Amygdala (tissue), 56 donors: ENCODE data around the gene HKDC1.
A peak's percentile ranks its signal among the peaks of the same experiment; 100 is the strongest.

Experiments
- DNase-seq, 56 donors: peaks; one replicate each; lab custom pipeline; 2025; lab: John Stamatoyannopoulos, UW

Gene HKDC1

DNA sequence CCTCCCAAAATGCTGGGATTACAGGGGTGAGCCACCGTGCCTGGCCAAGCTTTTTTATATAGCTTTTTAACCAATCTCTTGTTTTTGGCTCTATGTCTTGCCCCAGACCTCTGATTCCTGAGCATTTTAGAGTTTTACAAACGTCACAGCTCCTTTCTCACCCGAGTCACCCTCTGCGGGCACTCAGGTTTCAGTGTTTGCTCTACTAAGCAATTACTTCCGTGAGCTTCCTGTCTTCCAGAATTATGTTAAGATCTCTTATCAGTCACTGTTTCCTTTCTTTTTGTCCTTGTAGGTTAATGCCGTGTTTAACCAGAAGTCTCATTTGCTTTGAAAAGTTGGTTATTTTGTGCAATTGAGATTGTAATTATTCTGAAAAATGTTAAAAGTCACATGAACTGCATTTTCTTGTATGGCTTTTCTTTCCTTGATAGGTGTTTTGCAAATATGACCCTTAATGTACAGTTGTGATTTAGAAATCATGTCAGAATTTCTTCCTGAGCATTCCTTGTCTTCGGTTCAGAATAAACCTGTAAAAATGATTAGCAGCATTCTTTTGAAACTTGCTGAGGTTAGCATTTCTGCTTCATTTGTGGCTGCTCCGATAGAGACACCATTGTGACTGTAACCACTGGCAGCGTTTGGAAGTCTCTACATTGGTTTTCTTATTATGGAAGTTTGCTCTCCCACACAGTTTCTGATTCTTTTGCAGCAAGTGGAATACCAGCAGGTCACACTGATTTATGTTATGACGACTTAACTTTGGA lies 4.5 kb upstream of the HKDC1 start:
- DNase-seq: no peak

DNA sequence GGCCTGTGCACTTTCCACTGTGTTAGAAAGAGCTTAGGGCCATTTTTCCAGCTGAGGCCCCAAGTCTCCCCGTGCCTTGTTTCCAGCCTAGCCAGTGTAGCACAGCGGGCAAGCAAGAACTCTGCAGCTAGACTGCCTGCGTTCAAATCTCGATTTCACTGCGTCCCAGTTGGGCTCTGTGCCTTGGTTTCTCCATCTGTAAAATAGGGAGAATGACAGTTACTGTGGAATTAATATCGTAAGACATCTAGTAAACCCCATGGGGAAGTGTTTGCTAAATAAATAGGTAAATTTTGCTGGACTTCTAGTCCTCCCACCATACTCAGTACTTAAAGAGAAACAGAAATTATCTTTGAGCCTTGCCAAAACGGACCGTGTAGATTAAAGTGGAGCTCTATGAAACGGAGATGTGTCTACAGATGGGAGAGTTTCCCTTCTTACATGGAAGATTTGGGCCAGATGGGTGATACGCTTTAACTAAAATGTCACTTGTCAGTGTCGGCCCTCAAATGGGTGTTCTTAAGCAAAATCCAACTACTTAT lies 3.5 kb upstream of the HKDC1 start:
- no peak for DNase-seq

DNA sequence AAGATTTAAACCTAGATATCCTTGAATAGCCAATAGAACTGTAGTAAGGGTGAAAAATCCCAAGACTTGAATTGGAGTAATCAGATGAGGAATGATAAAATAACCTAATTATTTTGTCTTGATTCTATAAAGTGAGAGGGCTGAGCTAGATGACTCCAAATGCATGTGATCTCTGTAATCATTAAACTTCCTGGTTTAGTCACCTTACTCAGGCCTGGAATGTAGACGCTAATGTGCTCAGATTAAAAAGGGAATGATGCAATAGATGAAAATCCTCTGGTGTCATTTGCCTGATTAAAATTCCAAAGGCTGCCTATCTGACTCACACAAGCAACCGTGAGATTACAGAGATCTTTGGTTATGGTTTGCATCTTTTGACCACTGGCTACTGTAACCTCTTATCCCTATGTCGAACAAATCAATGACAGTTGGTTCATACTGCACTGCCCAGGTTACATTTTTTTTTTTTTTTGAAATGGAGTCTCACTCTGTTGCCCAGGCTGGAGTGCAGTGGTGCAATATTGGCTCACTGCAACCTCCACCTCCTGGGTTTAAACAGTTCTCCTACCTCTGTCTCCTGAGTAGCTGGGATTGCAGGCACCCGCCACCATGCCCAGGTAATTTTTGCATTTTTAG lies 2.9 kb upstream of the HKDC1 start:
- DNase-seq: no peak

DNA sequence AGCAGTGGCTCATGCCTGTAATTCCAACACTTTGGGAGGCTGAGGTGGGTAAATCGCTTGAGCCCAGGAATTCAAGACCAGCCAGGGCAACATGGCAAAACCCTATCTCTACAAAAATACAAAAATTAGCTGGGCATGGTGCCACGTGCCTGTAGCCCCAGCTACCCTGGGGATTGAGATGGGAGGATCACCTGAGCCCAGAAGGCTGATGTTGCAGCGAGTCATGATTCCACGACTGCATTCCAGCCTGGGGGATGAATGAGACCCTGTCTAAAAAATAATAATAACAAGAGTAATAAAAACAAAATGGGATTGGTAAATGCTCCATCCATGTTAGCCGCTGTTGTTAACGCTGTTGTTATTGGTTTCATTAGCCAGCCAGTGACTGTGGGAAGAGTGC lies 1.3 kb upstream of the HKDC1 start:
- DNase-seq: no peak

DNA sequence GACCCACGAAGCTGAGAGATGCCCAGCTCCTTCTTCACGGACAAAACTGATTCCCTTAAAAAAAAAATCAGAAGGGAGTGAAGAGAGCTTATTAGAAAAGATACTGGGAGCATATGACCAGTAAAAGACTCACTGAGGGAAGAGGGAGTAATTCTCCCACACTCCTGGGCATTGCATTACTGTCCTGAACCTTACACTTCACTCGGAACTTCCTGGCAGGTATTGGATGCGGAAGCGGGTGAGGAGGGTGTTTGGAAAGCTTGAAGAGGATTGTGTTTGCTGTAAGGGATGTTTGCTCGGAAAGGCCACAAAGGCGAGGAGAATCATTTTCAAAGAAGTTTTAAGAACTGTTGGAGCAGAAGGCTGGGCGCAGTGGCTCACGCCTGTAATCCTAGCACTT lies 375 bp downstream of the HKDC1 start:
- DNase-seq: no peak

DNA sequence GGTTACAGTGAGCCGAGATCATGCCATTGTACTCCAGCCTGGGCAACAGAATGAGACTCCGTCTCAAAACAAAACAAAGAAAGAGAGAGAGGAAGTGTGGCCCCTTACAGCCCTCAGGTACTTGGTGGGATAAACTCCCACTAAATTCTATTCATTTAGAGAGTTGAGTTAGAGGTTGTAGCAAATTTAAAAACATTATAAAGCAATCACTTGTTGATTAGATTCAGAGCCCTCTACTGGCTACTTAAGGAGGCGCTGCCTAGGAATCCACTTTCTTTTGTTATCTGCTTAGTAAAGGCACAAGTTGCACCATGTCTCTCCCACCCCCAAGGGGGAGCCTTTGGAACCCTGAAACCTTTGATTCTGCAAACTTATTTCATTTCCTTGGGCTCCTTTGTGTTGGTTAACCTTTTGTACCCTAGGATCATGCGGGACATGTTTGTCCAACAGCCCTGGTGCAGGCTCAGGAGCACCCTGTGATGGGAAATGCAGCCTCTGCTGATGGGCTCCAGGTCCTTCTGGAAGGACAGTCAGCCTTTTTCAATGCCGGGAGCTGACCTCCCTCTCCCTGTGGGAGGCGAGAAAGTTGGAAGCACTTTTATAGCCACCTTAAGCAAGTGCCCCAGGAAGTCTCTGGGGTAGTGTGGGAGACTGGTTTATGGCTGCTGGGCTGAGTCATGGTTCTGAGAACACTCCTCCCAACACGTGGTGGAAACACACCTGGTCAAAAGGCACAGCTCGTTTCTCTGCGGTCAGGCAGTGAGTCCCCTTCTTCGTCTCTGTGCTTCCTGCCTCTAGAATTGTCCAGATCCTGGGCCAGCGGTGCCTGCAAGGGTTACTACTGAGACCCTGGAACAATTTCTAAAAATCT lies 2.3 kb downstream of the HKDC1 start:
- peak in 2 of 56 donors; percentile 7 to 16 for DNase-seq

DNA sequence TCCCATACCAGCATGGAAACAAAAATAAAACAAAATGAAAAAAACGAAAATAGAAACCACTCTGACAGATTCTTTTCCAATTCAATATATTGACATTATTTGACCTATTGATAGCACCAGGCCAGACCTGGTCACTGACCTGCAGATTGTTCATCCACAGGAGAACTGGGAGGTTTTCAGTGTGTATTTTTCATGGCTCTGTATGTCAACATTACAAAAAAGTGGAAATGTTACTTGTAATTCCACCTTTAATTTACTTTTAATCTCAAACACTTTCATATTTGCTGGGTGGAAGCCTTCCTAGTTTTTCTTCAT lies 2.9 kb downstream of the HKDC1 start:
- DNase-seq: no peak

DNA sequence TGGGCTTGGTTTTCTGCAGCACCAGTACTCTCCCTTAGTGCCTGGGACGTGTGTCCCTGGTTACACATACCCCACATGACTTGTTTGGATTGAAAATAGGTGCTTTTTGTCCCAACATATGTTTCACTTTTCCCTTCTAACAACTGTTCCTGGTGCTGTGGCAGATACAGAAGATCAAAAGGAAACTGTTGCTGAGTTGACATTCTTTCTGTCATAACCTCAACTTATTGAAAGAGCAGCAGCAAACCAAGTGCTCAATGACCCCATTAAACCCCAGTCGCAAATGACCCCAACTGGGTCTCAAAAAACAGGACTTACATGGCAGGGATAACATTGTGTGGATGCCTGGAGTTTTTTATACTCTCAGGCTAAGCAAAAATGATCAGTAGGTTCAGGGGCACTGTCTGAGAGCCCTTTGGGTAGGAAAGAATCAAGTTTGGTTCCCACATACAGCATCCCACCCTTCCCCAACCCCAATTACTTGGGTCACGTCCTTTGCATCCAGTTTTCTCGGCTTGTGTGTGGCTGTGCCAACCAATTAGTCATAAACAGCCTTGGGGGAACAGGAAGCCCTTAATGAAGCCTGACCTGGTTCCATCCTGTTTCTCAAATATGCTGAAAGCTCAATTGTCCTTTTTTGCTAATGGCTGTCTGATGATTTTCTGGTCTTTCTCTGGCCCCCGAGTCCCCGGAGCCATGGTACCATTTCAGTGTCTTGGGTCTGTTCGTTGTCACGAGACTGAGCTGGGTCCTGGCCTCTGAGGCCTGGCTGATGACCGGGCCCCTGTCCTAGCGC lies 4.9 kb downstream of the HKDC1 start:
- DNase-seq: no peak

DNA sequence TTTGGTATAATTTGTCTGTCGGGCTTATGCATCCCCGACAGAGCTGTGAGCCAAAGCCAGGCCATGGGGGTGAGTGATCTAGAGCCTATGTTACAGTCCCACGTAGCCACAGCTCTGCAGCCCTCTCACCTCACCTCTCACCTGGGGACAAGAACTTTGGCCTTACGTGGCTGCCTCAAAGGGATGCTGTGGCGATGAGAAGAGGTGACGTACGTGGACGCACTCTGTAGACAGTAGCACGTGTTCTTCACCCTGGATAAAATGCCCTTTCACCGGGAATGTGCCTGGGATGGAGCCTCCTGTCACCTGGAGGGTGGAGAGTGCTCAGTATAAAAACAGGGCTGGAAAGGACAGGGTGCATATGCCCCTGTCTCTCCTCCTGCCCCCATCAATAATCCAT lies 5.5 kb downstream of the HKDC1 start:
- DNase-seq: no peak

DNA sequence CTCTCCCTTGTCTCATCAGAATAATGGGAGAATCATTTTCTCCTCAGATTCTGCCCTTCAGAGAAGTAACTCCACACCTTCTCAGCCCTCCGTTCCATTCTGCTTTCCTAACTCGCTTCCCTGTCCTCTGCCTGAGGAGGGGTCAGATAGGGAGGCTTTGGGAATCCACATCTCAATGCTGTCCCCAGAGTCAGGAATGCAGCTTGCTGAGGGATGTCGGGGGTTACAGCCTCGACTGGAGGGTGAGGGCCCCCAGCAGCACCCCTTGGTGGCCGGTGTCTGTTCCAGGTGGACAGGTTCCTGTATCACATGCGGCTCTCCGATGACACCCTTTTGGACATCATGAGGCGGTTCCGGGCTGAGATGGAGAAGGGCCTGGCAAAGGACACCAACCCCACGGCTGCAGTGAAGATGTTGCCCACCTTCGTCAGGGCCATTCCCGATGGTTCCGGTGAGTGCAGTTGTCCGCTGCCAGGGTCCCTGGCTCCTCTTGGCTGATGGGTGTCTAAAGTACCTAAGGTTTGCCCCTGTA lies 6.9 kb downstream of the HKDC1 start:
- no peak for DNase-seq

DNA sequence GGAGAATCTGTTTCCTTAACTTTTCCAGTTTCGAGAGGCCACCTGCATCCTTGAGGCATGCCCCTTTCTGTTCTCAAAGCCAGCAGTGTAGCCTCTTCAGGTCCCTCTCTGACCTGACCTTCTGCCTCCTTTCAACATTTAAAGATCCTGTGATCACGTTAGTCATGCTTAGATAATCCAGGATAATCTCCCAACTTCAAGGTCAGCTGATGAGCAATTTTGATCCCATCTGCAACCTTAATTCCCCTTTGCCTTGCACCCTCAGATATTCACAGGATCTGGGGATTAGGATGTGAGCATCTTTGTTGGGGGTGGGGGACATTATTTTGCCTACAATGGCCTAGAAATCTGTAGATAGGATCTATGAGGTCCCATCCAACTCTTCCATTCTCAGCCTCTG lies 8.0 kb downstream of the HKDC1 start:
- DNase-seq: no peak

DNA sequence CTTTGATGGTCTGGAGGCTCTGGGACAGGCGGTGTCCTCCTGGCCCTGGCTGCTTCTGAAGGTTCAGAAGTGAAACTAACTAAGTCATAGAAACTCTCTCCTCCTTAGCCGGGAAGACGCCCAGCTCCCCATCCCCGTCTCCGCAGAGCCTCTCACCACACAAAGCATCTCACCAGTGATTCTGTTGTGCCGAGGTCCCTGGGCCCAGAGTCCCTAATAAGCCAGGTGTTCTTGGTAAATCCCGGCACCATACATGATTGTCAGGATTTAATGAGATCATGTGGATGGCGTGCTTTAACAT lies 9.4 kb downstream of the HKDC1 start:
- no peak for DNase-seq

DNA sequence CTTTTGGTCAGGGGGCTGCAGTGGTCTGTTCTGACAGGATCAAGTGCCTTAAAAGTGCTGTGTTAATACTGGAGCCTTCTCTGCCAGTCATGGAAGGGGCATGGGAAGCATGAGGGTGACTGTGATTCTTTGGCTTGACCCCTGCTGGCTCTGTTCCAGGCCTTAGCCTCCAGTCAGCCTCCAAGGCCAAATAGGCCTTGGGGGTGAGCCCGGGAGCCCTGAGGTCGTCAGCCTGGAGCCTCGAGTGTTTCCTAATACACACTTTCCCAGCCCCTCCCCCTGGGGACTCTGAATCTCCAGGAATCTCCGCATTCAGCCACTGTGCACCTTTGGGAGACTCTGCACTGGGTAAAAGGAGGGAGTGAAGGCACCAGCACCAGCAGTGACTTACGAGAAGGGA lies 10.0 kb downstream of the HKDC1 start:
- no peak for DNase-seq

DNA sequence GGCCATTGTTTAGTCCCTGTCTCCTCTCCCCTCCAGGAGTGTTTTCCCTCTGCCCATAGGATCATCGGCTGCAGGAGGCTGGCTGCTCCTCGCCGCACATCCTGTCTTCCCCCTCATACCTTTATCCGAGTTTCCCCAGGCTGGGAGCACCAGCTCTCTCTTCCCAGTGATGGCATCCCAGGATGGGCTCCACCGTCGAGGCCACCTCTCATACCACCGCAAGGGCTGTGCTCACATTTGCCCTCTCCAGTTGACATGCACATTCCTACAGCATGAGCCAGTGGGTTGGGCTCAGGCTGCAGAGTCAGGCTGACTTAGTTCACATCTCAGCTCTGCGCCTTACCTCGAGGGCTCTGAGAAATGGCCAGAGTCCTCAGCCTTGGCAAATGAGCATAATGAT lies 12.1 kb downstream of the HKDC1 start:
- no peak for DNase-seq

DNA sequence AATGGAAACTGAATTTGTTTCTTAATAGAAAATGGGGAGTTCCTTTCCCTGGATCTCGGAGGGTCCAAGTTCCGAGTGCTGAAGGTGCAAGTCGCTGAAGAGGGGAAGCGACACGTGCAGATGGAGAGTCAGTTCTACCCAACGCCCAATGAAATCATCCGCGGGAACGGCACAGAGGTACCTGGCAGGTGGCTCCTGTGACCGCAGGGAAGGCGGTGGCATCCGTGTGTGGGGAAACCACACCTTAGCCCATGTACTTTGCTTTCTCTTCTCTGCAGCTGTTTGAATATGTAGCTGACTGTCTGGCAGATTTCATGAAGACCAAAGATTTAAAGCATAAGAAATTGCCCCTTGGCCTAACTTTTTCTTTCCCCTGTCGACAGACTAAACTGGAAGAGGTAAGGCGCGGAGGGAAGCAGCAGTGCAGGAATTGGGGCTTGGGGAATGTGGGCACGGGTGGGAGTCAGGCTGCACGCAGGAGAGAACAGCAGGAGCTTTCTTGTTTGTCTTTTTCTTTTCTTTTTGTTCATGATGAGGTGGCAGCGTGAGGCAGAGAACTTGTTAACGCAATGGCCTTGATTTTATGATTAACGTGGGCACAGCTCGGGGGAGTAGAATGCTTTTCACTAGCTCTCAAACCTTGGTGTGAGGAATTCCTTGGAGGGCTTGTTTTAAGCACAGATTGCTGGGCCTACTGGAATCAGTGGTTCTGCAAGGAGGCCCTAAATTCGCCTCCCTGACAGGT lies 12.8 kb downstream of the HKDC1 start:
- DNase-seq: peak in 3 of 56 donors; percentile 7 to 8 (median 7)

DNA sequence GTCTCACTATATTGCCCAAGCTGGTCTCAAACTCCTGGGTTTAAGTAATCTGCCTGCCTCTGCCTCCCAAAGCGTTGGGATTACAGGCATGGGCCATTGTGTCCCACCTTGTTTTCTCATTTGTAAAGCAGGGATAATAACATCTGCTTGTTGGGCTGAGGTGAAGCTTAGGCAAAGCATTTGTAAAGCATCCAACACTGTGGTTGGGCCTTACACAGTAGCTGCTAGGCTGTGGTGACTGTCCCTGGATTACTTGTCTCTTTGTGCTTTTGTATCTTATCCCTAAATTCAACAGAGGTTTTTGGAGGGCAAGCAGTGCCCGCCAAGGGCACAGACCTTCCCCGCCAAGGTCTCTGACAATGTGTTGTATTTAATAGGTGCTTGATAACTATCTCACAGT lies 14.3 kb downstream of the HKDC1 start:
- DNase-seq: no peak

DNA sequence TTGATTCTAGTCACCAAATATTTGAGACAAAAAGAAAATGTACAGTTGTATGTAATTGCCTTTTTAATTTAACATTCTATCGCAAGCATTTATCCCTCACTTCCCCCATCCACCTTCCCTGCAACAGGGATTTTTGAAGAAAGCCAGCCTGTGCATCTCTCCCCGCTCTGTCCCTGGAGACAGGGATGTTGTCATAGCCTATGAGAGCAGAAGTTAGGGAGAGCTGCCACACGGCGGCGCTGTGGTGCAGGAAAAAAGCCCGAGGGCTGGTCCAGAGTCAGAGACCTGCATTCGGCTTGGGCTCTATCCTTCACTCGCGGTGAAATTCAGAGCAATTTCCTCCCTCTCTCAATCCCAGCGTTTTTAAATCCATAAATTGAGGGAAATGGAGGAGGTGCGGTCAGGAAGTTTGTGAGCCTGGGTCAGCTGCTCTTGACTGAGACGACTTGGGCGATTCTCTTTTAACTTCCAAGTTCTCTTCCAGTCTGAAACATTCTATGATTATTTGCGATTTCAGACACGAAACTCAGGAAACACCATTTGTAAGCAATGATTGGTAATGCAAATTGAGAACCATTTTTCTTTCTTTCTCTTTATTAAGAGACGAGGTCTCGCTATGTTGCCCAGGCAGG lies 17.5 kb downstream of the HKDC1 start:
- DNase-seq: peak in 54 of 56 donors; percentile 19 to 91 (median 68)

DNA sequence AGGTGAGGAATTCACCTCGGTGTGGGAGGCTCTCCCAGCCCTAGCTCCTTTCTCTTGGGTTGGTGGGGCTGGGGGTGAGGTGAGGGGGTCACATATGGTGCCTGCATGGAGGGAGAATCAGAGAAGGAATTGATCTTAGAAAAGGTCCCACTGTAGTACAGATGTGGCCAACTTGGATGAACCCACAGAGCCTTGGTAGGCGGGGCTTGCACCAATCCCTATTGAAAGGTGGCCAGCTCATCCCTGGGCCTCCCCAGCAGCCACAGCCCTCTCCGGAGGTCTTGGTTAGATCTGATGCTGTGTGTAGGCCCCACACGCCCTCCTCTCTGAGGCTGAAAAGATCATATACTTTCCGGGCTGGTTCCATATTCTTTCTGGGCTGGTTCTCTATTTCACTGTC lies 19.0 kb downstream of the HKDC1 start:
- no peak for DNase-seq

DNA sequence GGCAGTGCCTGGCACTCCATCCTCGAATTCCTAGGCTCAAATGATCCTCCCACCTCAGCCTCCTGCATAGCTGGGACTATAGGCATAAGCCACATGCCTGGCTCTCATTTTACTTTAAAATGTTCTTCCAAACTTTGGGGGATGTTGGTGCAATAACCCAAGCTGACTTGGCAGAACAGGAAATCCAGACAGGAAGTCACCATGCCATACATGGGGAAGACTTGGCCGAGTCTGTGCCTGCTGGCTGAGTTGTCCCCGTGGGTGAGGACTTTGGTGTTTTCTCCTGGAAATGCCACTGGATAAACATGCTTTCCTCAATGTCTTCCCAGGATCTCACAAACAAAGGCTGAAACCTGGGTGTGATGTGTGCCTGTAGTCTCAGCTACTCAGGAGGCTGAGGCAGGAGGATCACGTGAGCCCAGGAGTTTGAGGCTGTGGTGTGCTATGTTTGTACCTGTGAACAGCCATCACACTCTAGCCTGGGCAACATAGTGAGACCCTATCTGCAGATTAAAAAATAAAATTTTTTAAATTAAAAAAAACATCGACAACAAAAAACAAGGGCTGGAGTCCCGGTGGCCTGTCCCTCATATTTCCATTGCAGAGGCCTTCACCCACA lies 19.8 kb downstream of the HKDC1 start:
- DNase-seq: no peak
